B cell (primary cell): ENCODE measurements around the gene CTDP1. TPM values are rescaled to one million over a fixed set of nuclear protein-coding genes. Genes with fewer than 3 reads are reported as not detected.

Experiments
- ATAC-seq: fragments of 200-7000 bp; cut with Tn5 transposase; one replicate; pipeline ENCODE4 v1.10.0; 2021; ENCODE audit warnings: low read depth, mild to moderate bottlenecking, moderate number of reproducible peaks, moderate library complexity
- CTCF ChIA-PET: fragments of 350-600 bp; sonication (Branson Sonifier 250); formaldehyde crosslinking; loops from one replicate; lab custom pipeline; 2021; ENCODE audit warnings: antibody characterized with exemption, inconsistent platforms; lab: Charles Lee
- POLR2A ChIA-PET: fragments of 350-600 bp; sonication (Branson Sonifier 250); formaldehyde crosslinking; loops from one replicate; lab custom pipeline; 2021; ENCODE audit warnings: antibody characterized with exemption; lab: Charles Lee
- DNase-seq: peaks from one replicate; pipeline ENCODE4 v3.0.0; 2013
- H2AFZ ChIP-seq: 2 replicates; pipeline ENCODE4 v1.6.1; 2012; ENCODE audit warnings: mild to moderate bottlenecking, low read depth, low read length; ENCODE audit not compliant: insufficient read depth, poor library complexity, severe bottlenecking
- H3K27ac ChIP-seq, 2 donors: 1 replicate in 1 of 2; 2 replicates in 1 of 2; pipeline ENCODE4 v1.5.1; 2012 to 2013; ENCODE audit warnings: low read length in 2 of 2, mild to moderate bottlenecking in 2 of 2, moderate library complexity in 1 of 2
- H3K27me3 ChIP-seq, 4 experiments: fragments of 200-600 bp in 1 of 4; sonication (generic) in 1 of 4; replicated peaks in 1 of 4; 1 replicate in 2 of 4; 2 replicates in 2 of 4; pipeline versions ENCODE4 v1.6.1 to v1.7.0; 2013 to 2016; ENCODE audit warnings: low read length in 3 of 4, mild to moderate bottlenecking in 2 of 4, mixed read lengths in 1 of 4, moderate library complexity in 1 of 4; ENCODE audit not compliant: insufficient read depth in 4 of 4, control insufficient read depth in 3 of 4; ENCODE audit errors: control extremely low read depth in 1 of 4
- H3K36me3 ChIP-seq, 2 experiments: replicated peaks in 1 of 2; 1 replicate in 1 of 2; 2 replicates in 1 of 2; pipeline versions ENCODE4 v1.6.1 to v1.7.1; 2013; ENCODE audit warnings: low read length in 1 of 2; ENCODE audit not compliant: insufficient read depth in 2 of 2, control insufficient read depth in 1 of 2; ENCODE audit errors: control extremely low read depth in 1 of 2, extremely low read depth in 1 of 2
- H3K4me1 ChIP-seq, 2 donors: fragments of 200-600 bp in 1 of 2; sonication (generic) in 1 of 2; 1 replicate in 1 of 2; 2 replicates in 1 of 2; pipeline versions ENCODE4 v1.5.1 to v1.6.1; 2013 to 2017; ENCODE audit warnings: low read length in 2 of 2; ENCODE audit not compliant: control insufficient read depth in 2 of 2, insufficient read depth in 2 of 2
- H3K4me2 ChIP-seq: replicated peaks from 2 replicates; pipeline ENCODE3; 2012; ENCODE audit warnings: mild to moderate bottlenecking, low read depth, low read length; ENCODE audit not compliant: poor library complexity, severe bottlenecking
- H3K4me3 ChIP-seq, 5 experiments: fragments of 200-600 bp in 1 of 5; sonication (generic) in 1 of 5; 1 replicate in 3 of 5; 2 replicates in 2 of 5; pipeline versions ENCODE4 v1.5.1 to v1.7.0; 2011 to 2016; ENCODE audit warnings: low read length in 4 of 5, mild to moderate bottlenecking in 4 of 5, low read depth in 2 of 5, control low read depth in 1 of 5, moderate library complexity in 1 of 5; ENCODE audit not compliant: insufficient read depth in 1 of 5; ENCODE audit errors: control extremely low read depth in 1 of 5, extremely low read depth in 1 of 5
- H3K79me2 ChIP-seq: fragments of 200-600 bp; sonication (generic); one replicate; pipeline ENCODE4 v1.6.0; 2016; ENCODE audit warnings: low read length; ENCODE audit not compliant: control insufficient read depth, insufficient read depth
- H3K9ac ChIP-seq: fragments of 200-600 bp; sonication (generic); 2 replicates; pipeline ENCODE4 v1.6.1; 2017; ENCODE audit warnings: mild to moderate bottlenecking, low read length, moderate library complexity
- H3K9me3 ChIP-seq, 3 donors: one replicate each; pipeline versions ENCODE4 v1.6.1 to v1.7.1; 2013; ENCODE audit warnings: low read length in 2 of 3; ENCODE audit not compliant: control insufficient read depth in 2 of 3, insufficient read depth in 1 of 3; ENCODE audit errors: control extremely low read depth in 1 of 3
- H4K20me1 ChIP-seq: 2 replicates; pipeline ENCODE4 v1.6.0; 2012; ENCODE audit warnings: mild to moderate bottlenecking, low read length; ENCODE audit not compliant: insufficient read depth, control insufficient read depth, poor library complexity, severe bottlenecking
- H3K27ac Mint-ChIP-seq: one replicate; pipeline ENCODE4 v1.8.0; 2021; ENCODE audit warnings: mixed read lengths
- H3K27me3 Mint-ChIP-seq: one replicate; pipeline ENCODE4 v1.8.0; 2021; ENCODE audit warnings: mixed read lengths
- H3K4me1 Mint-ChIP-seq: one replicate; pipeline ENCODE4 v1.8.0; 2021; ENCODE audit warnings: mixed read lengths
- H3K4me3 Mint-ChIP-seq: one replicate; pipeline ENCODE4 v1.8.0; 2021; ENCODE audit warnings: mixed read lengths
- H3K9me3 Mint-ChIP-seq: one replicate; pipeline ENCODE4 v1.8.0; 2022; ENCODE audit warnings: mixed read lengths; ENCODE audit not compliant: insufficient read depth
- EZH2 ChIP-seq: IDR thresholded peaks from 2 replicates; pipeline ENCODE4 v1.6.1; 2012; ENCODE audit warnings: borderline replicate concordance, low read depth, mild to moderate bottlenecking, moderate library complexity, low read length; ENCODE audit not compliant: insufficient read depth, poor library complexity, severe bottlenecking
- WGBS: methylation state at CpG from one replicate; pipeline ENCODE4 v1.1.5; 2013; ENCODE audit warnings: missing lambda C conversion rate; ENCODE audit not compliant: insufficient coverage; 5-methylcytosine and 5-hydroxymethylcytosine counted together
- intact Hi-C: fragments of 100-400 bp; cut with micrococcal nuclease; formaldehyde crosslinking; loops from one replicate; pipeline ENCODE4 v1.10.0; 2022
- polyA plus RNA-seq: library from polyadenylated mRNA; depleted of rRNA; stranded (reverse); fragments of >200 nt; gene quantifications from 2 replicates; pipeline ENCODE4 v1.2.3, GENCODE V29; 2012
- total RNA-seq, 2 donors: library from RNA; stranded (reverse); fragments of 120-200 nt in 1 of 2; gene quantifications; 1 replicate in 1 of 2; 2 replicates in 1 of 2; pipeline versions ENCODE4 v1.2.3 to v1.2.4, GENCODE V29; 2013 to 2022
- TF ChIP-seq, protein P1 (sequence below): fragments of 200-600 bp; IDR thresholded peaks from one replicate; pipeline ENCODE4 v1.8.0; 2022; ENCODE audit warnings: antibody characterized with exemption, mild to moderate bottlenecking

Gene CTDP1
- total and polyA plus RNA-seq, 2 donors (not counting 1 experiment from before 2014, with no cell fraction given): 14.3 to 33.3 TPM

GRCh38 chr18:79644666-79645057 lies 34.9 kb upstream of the CTDP1 start:
- Histone ChIP-seq H3K27me3 (no peaks in the 10 kb centered on the region), H4K20me1 (no peaks in the 10 kb centered on the region), H3K9me3 (no peaks in the 10 kb centered on the region), H3K4me2 (no peak overlapping the region), H3K27ac (no peak overlapping the region), H3K36me3 (no peaks in the 10 kb centered on the region), H3K4me1 (peaks cover 15 to 22% of the 10 kb centered on the region in 2 donors), H3K4me3 (no peak overlapping the region), H3K79me2 (no peaks in the 10 kb centered on the region), H3K9ac (no peak overlapping the region), H2AFZ (no peak overlapping the region)
- H3K4me1 Mint-ChIP-seq: peaks cover 20% of the 10 kb centered on the region
- CTCF ChIA-PET: interaction anchor here (0.7 to 6.2 kb wide), 6 partner anchors 108 to 264 kb away, joined by 3 to 175 read pairs (median 4); no protein-coding TSS in a partner anchor
- WGBS: no CpG with 5 or more reads among the region's 9 CpGs
- peaks cover 3% of the 10 kb centered on the region for H3K27me3 Mint-ChIP-seq
- no peak for DNase-seq
- H3K4me3 Mint-ChIP-seq: no peak overlapping the region
- POLR2A ChIA-PET: no interaction called here
- intact Hi-C loops: loop anchor here (1.0 to 5.0 kb wide), 4 partner anchors 35 to 767 kb away; partner anchors contain the start of gene CTDP1
- TF ChIP-seq EZH2: no peak
- TF ChIP-seq, protein P1, sequence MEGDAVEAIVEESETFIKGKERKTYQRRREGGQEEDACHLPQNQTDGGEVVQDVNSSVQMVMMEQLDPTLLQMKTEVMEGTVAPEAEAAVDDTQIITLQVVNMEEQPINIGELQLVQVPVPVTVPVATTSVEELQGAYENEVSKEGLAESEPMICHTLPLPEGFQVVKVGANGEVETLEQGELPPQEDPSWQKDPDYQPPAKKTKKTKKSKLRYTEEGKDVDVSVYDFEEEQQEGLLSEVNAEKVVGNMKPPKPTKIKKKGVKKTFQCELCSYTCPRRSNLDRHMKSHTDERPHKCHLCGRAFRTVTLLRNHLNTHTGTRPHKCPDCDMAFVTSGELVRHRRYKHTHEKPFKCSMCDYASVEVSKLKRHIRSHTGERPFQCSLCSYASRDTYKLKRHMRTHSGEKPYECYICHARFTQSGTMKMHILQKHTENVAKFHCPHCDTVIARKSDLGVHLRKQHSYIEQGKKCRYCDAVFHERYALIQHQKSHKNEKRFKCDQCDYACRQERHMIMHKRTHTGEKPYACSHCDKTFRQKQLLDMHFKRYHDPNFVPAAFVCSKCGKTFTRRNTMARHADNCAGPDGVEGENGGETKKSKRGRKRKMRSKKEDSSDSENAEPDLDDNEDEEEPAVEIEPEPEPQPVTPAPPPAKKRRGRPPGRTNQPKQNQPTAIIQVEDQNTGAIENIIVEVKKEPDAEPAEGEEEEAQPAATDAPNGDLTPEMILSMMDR: no peak
- no peak overlapping the region for H3K27ac Mint-ChIP-seq
- no peak for ATAC-seq
- H3K9me3 Mint-ChIP-seq: no peaks in the 10 kb centered on the region

DNA sequence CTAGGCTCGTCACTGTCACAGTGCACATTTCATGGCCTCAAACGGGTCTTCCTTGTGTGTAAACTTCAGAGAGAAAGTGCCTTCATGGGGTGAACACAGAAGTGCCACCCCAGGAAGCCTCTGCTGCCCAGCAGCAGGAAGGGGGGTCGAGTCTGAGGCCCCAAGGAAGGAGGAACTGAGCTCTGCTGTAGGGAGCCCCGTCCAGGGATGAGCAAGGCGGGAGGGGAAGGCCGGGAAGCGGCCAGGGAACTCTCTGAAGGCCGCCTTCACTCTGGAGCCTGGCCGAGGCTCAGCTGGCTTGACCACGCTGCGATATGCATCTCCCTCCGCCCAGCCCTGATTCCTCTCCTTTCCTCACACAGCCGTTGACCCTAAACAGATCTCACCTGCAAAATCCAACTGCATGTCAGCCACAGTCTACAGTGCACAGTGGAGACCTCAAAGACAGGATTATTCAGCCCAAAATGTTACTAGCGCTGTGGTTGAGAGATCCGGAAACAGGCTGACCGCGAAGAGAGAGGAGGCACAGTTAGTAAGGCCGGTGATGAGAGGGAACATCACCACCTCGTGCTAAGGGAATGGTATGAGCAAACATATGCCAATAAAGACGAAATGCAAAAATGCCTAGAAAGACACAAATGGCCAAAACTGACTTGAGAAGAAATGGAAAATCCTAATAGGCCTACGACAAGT lies 34.2 kb upstream of the CTDP1 start:
- ATAC-seq (no peak), DNase-seq (no peak)
- Mint-ChIP-seq H3K27me3 (peaks cover 10% of the 10 kb centered on the region), H3K9me3 (no peaks in the 10 kb centered on the region), H3K4me3 (no peak overlapping the region), H3K4me1 (peaks cover 20% of the 10 kb centered on the region), H3K27ac (no peak overlapping the region)
- H2AFZ ChIP-seq: no peak overlapping the region
- intact Hi-C loops: no loop called here
- POLR2A ChIA-PET: no interaction called here
- TF ChIP-seq EZH2: no peak
- TF ChIP-seq, protein P1: no peak
- CTCF ChIA-PET: interaction anchor here (1.2 to 6.2 kb wide), 4 partner anchors 117 to 265 kb away, joined by 3 to 175 read pairs (median 7); no protein-coding TSS in a partner anchor
- no peak overlapping the region for H3K9ac ChIP-seq
- no peaks in the 10 kb centered on the region for H3K9me3 ChIP-seq
- H3K27ac ChIP-seq: no peak overlapping the region
- H3K36me3 ChIP-seq: no peaks in the 10 kb centered on the region
- H3K4me3 ChIP-seq: no peak overlapping the region
- H3K4me2 ChIP-seq: no peak overlapping the region
- WGBS: 85% methylated on average over 21 of the region's 21 CpGs
- no peaks in the 10 kb centered on the region for H3K79me2 ChIP-seq
- no peaks in the 10 kb centered on the region for H3K27me3 ChIP-seq
- H4K20me1 ChIP-seq: no peaks in the 10 kb centered on the region
- peaks cover 15 to 22% of the 10 kb centered on the region in 2 donors for H3K4me1 ChIP-seq
